ENCODE measurements around the gene SNX20. TPM values are rescaled to one million over a fixed set of nuclear protein-coding genes. Genes with fewer than 3 reads are reported as not detected.
A peak's percentile ranks its signal among the peaks of the same experiment; 100 is the strongest.

SNX20 gene
- total and polyA plus RNA-seq, 2 of the 13 experiments (the other 11 are each of a cell fraction or from before 2014, with no cell fraction given): not detected

GRCh38 chr16:50696575-50697420 is 15.7 kb upstream of the SNX20 start (continued):
- TF ChIP-seq, protein P1, sequence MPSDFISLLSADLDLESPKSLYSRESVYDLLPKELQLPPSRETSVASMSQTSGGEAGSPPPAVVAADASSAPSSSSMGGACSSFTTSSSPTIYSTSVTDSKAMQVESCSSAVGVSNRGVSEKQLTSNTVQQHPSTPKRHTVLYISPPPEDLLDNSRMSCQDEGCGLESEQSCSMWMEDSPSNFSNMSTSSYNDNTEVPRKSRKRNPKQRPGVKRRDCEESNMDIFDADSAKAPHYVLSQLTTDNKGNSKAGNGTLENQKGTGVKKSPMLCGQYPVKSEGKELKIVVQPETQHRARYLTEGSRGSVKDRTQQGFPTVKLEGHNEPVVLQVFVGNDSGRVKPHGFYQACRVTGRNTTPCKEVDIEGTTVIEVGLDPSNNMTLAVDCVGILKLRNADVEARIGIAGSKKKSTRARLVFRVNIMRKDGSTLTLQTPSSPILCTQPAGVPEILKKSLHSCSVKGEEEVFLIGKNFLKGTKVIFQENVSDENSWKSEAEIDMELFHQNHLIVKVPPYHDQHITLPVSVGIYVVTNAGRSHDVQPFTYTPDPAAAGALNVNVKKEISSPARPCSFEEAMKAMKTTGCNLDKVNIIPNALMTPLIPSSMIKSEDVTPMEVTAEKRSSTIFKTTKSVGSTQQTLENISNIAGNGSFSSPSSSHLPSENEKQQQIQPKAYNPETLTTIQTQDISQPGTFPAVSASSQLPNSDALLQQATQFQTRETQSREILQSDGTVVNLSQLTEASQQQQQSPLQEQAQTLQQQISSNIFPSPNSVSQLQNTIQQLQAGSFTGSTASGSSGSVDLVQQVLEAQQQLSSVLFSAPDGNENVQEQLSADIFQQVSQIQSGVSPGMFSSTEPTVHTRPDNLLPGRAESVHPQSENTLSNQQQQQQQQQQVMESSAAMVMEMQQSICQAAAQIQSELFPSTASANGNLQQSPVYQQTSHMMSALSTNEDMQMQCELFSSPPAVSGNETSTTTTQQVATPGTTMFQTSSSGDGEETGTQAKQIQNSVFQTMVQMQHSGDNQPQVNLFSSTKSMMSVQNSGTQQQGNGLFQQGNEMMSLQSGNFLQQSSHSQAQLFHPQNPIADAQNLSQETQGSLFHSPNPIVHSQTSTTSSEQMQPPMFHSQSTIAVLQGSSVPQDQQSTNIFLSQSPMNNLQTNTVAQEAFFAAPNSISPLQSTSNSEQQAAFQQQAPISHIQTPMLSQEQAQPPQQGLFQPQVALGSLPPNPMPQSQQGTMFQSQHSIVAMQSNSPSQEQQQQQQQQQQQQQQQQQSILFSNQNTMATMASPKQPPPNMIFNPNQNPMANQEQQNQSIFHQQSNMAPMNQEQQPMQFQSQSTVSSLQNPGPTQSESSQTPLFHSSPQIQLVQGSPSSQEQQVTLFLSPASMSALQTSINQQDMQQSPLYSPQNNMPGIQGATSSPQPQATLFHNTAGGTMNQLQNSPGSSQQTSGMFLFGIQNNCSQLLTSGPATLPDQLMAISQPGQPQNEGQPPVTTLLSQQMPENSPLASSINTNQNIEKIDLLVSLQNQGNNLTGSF (CRISPR knock-in tag; IDR thresholded peaks at IDR 0.05): no peak
- TF ChIP-seq ZNF354B (CRISPR knock-in tag; IDR thresholded peaks at IDR 0.05) (no peak), BORCS8-MEF2B (CRISPR knock-in tag; IDR thresholded peaks at IDR 0.05) (peak; percentile 70; the same call in 1 of the 2 replicates), ZIK1 (CRISPR knock-in tag; IDR thresholded peaks at IDR 0.05; ENCODE audit: borderline replicate concordance, low read depth) (no peak), ZNF335 (CRISPR knock-in tag; IDR thresholded peaks at IDR 0.05) (0 out of 2 replicates have a peak, but pooled peaks have one; percentile 24), PTBP1 (IDR thresholded peaks at IDR 0.05; ENCODE audit: low read depth, low read length, poor library complexity, severe bottlenecking) (no peak), CAMTA2 (CRISPR knock-in tag; IDR thresholded peaks at IDR 0.05; ENCODE audit: borderline replicate concordance) (0 out of 2 replicates have a peak, but pooled peaks have one; percentile 57), ZNF260 (CRISPR knock-in tag; IDR thresholded peaks at IDR 0.05; ENCODE audit: borderline replicate concordance, low read depth) (no peak), ZNF678 (CRISPR knock-in tag; IDR thresholded peaks at IDR 0.05) (no peak), ELF1 (CRISPR knock-in tag; IDR thresholded peaks at IDR 0.05) (peak; percentile 31; the same call in 1 of the 2 replicates), ZNF616 (CRISPR knock-in tag; IDR thresholded peaks at IDR 0.05; ENCODE audit: low read depth) (no peak), MZF1 (CRISPR knock-in tag; IDR thresholded peaks at IDR 0.05; ENCODE audit: borderline replicate concordance) (no peak), ZNF710 (CRISPR knock-in tag; IDR thresholded peaks at IDR 0.05; ENCODE audit: borderline replicate concordance) (peak; percentile 0; the same call in 1 of the 2 replicates), HNRNPUL1 (IDR thresholded peaks at IDR 0.05; ENCODE audit: low read depth, low read length) (no peak)
- TF ChIP-seq, protein P2, sequence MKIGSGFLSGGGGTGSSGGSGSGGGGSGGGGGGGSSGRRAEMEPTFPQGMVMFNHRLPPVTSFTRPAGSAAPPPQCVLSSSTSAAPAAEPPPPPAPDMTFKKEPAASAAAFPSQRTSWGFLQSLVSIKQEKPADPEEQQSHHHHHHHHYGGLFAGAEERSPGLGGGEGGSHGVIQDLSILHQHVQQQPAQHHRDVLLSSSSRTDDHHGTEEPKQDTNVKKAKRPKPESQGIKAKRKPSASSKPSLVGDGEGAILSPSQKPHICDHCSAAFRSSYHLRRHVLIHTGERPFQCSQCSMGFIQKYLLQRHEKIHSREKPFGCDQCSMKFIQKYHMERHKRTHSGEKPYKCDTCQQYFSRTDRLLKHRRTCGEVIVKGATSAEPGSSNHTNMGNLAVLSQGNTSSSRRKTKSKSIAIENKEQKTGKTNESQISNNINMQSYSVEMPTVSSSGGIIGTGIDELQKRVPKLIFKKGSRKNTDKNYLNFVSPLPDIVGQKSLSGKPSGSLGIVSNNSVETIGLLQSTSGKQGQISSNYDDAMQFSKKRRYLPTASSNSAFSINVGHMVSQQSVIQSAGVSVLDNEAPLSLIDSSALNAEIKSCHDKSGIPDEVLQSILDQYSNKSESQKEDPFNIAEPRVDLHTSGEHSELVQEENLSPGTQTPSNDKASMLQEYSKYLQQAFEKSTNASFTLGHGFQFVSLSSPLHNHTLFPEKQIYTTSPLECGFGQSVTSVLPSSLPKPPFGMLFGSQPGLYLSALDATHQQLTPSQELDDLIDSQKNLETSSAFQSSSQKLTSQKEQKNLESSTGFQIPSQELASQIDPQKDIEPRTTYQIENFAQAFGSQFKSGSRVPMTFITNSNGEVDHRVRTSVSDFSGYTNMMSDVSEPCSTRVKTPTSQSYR (CRISPR knock-in tag; IDR thresholded peaks at IDR 0.05; ENCODE audit: borderline replicate concordance): 0 out of 2 replicates have a peak, but pooled peaks have one; percentile 11
- TF ChIP-seq, protein P3, sequence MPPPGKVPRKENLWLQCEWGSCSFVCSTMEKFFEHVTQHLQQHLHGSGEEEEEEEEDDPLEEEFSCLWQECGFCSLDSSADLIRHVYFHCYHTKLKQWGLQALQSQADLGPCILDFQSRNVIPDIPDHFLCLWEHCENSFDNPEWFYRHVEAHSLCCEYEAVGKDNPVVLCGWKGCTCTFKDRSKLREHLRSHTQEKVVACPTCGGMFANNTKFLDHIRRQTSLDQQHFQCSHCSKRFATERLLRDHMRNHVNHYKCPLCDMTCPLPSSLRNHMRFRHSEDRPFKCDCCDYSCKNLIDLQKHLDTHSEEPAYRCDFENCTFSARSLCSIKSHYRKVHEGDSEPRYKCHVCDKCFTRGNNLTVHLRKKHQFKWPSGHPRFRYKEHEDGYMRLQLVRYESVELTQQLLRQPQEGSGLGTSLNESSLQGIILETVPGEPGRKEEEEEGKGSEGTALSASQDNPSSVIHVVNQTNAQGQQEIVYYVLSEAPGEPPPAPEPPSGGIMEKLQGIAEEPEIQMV (CRISPR knock-in tag; IDR thresholded peaks at IDR 0.05; ENCODE audit: low read depth): no peak

All from HepG2 (cell line).